K562 (cell line): ENCODE results near the gene TGM1. TPM values are rescaled to one million over a fixed set of nuclear protein-coding genes. Genes with fewer than 3 reads are reported as not detected.

ENCODE experiments used
- ATAC-seq: fragments of 200-7000 bp; cut with Tn5 transposase; 3 replicates; pipeline ENCODE4 v1.9.1; 2020; ENCODE audit warnings: moderate library complexity
- BruUV-seq: library from RNA; stranded (reverse); fragments of 400-500 nt; replicated peaks from 2 replicates; lab custom pipeline; 2021; lab: Mats Ljungman, UMichigan
- CTCF ChIA-PET: fragments of 300-600 bp; formaldehyde crosslinking; extraction: SDS; loops from one replicate; lab custom pipeline; 2021; ENCODE audit warnings: low intra/inter-chr PET ratio; lab: Yijun Ruan, JAX
- POLR2A ChIA-PET: fragments of 300-600, 350-650 bp; sonication (Branson Sonifier 250); formaldehyde crosslinking; extraction: SDS; loops from one replicate; lab custom pipeline; 2021; ENCODE audit warnings: antibody characterized with exemption, inconsistent platforms; lab: Yijun Ruan, JAX
- DNase-seq, 4 experiments: peaks; one replicate each; pipeline versions ENCODE4 v3.0.0 to v3.0.0-alpha.2; 2011 to 2018; ENCODE audit warnings: low spot score in 3 of 4, mixed read lengths in 3 of 4; ENCODE audit errors: extremely low read depth in 1 of 4
- FAIRE-seq: peaks from 2 replicates; lab custom pipeline; 2011; peaks lifted over from hg19 to GRCh38; lab: Jason Lieb, UNC
- H2AFZ ChIP-seq: 2 replicates; pipeline ENCODE4 v1.6.0; 2011; ENCODE audit warnings: low read depth, low read length, control low read depth, inconsistent platforms
- H3K27ac ChIP-seq: fragments of 200-600 bp; 3 replicates; pipeline ENCODE4 v1.8.0; 2011; ENCODE audit warnings: low read depth, mild to moderate bottlenecking, control low read depth, inconsistent platforms, low read length, moderate library complexity, mixed read lengths; ENCODE audit errors: extremely low read depth
- H3K27me3 ChIP-seq, 2 experiments: fragments of 300-600 bp in 1 of 2; 2 replicates in 1 of 2; 3 replicates in 1 of 2; pipeline versions ENCODE4 v1.6.0 to v1.8.0; 2011; ENCODE audit warnings: inconsistent platforms in 2 of 2, low read length in 2 of 2, mild to moderate bottlenecking in 1 of 2, mixed read lengths in 1 of 2, moderate library complexity in 1 of 2; ENCODE audit not compliant: control insufficient read depth in 2 of 2, insufficient read depth in 2 of 2
- H3K36me3 ChIP-seq: fragments of 300-600 bp; 3 replicates; pipeline ENCODE4 v1.8.0; 2011; ENCODE audit warnings: mild to moderate bottlenecking, low read length, inconsistent platforms; ENCODE audit not compliant: control insufficient read depth, insufficient read depth
- H3K4me1 ChIP-seq, 2 experiments: fragments of 200-600 bp in 1 of 2; replicated peaks in 1 of 2; 2 replicates in 1 of 2; 3 replicates in 1 of 2; pipeline versions ENCODE4 v1.5.1 to v1.8.0; 2011; ENCODE audit warnings: inconsistent platforms in 2 of 2, low read length in 2 of 2, mild to moderate bottlenecking in 1 of 2, mixed read lengths in 1 of 2, moderate library complexity in 1 of 2; ENCODE audit not compliant: control insufficient read depth in 2 of 2, insufficient read depth in 2 of 2
- H3K4me2 ChIP-seq: 2 replicates; pipeline ENCODE4 v1.6.1; 2011; ENCODE audit warnings: low read length, control low read depth, inconsistent platforms, mixed read lengths; ENCODE audit not compliant: insufficient read depth
- H3K4me3 ChIP-seq: fragments of 200-600 bp; sonication (generic), shearing (Covaris generic); 2 replicates; pipeline ENCODE4 v1.5.1; 2016; ENCODE audit warnings: control low read depth, inconsistent platforms
- H3K79me2 ChIP-seq: fragments of 200-600 bp; 3 replicates; pipeline ENCODE4 v1.8.0; 2011; ENCODE audit warnings: low read length, inconsistent platforms; ENCODE audit not compliant: control insufficient read depth, insufficient read depth
- H3K9ac ChIP-seq, 2 experiments: 2 replicates each; pipeline versions ENCODE4 v1.6.0 to v1.6.1; 2011; ENCODE audit warnings: low read depth in 2 of 2, low read length in 2 of 2, control low read depth in 1 of 2, inconsistent platforms in 1 of 2, mild to moderate bottlenecking in 1 of 2, mixed read lengths in 1 of 2; ENCODE audit not compliant: insufficient read depth in 1 of 2
- H3K9me1 ChIP-seq: one replicate; pipeline ENCODE4 v1.6.0; 2011; ENCODE audit warnings: inconsistent platforms, mild to moderate bottlenecking, low read length, moderate library complexity; ENCODE audit not compliant: control insufficient read depth, insufficient read depth
- H3K9me3 ChIP-seq: replicated peaks from 2 replicates; pipeline ENCODE4 v1.5.1; 2011; ENCODE audit warnings: low read depth, low read length, inconsistent platforms; ENCODE audit not compliant: control insufficient read depth, insufficient read depth
- H4K20me1 ChIP-seq: replicated peaks from 2 replicates; pipeline ENCODE4 v1.6.1; 2011; ENCODE audit warnings: low read length, inconsistent platforms, mixed read lengths; ENCODE audit not compliant: control insufficient read depth, insufficient read depth
- CHD1 ChIP-seq: fragments of 200-600 bp; sonication (generic); IDR thresholded peaks from one replicate; pipeline ENCODE4 v1.6.1; 2012; ENCODE audit warnings: mild to moderate bottlenecking, moderate library complexity, low read length, inconsistent platforms
- HMG20A ChIP-seq: fragments of 450-650 bp; formaldehyde crosslinking; conservative IDR thresholded peaks from 2 replicates; pipeline ENCODE4 v1.4.0; 2020; ENCODE audit warnings: mild to moderate bottlenecking, mixed read lengths
- IRF9 ChIP-seq: fragments of 450-650 bp; IDR thresholded peaks from 2 replicates; pipeline ENCODE4 v1.6.1; 2016; ENCODE audit warnings: missing biosample characterization, missing genetic modification characterization
- NCOR1 ChIP-seq: fragments of 450-650 bp; IDR thresholded peaks from 2 replicates; pipeline ENCODE4 v1.6.1; 2016; ENCODE audit warnings: mild to moderate bottlenecking, moderate library complexity
- NFE2L1 ChIP-seq: fragments of 450-650 bp; IDR thresholded peaks from 2 replicates; pipeline ENCODE4 v1.6.1; 2016; ENCODE audit warnings: missing genetic modification characterization, low read depth, mild to moderate bottlenecking, missing compliant biosample characterization, moderate library complexity, borderline replicate concordance
- SIX5 ChIP-seq, 2 experiments: IDR thresholded peaks; 2 replicates each; pipeline ENCODE4 v1.6.1; 2011; ENCODE audit warnings: low read length in 2 of 2, borderline replicate concordance in 1 of 2, low read depth in 1 of 2, mild to moderate bottlenecking in 1 of 2, moderate library complexity in 1 of 2; ENCODE audit not compliant: insufficient read depth in 1 of 2
- TBL1XR1 ChIP-seq, 2 experiments: IDR thresholded peaks; 2 replicates each; pipeline ENCODE4 v1.6.1; 2012; ENCODE audit warnings: improper control_type of control experiment in 2 of 2, low read length in 2 of 2, mild to moderate bottlenecking in 1 of 2
- TCFL5 ChIP-seq: fragments of 250-450 bp; sonication (Bioruptor Pico); conservative IDR thresholded peaks from 2 replicates; pipeline ENCODE4 v1.6.1; 2021; ENCODE audit warnings: mild to moderate bottlenecking, moderate library complexity, matching md5 sums
- ZC3H11A ChIP-seq: IDR thresholded peaks from 2 replicates; pipeline ENCODE4 v1.6.1; 2012; ENCODE audit warnings: low read depth, low read length, improper control_type of control experiment
- ZNF184 ChIP-seq: sonication (generic); formaldehyde crosslinking; IDR thresholded peaks from 2 replicates; pipeline ENCODE4 v1.5.0; 2020; ENCODE audit warnings: missing genetic modification reagents
- ZNF584 ChIP-seq: fragments of 200-800 bp; sonication (Bioruptor generic); IDR thresholded peaks from 2 replicates; pipeline ENCODE4 v1.6.1; 2016; ENCODE audit warnings: low read depth, mild to moderate bottlenecking, missing genetic modification characterization, missing compliant biosample characterization
- WGBS: fragments of 100-300 bp; shearing (Covaris generic); methylation state at CpG from one replicate; pipeline ENCODE4 v1.1.6; 2016; ENCODE audit warnings: low coverage, mixed read lengths; ENCODE audit not compliant: insufficient coverage; ENCODE audit errors: missing lambda C conversion rate; 5-methylcytosine and 5-hydroxymethylcytosine counted together
- in situ Hi-C: fragments of 300-500 bp; cut with MboI; formaldehyde crosslinking; loops from 4 replicates; pipeline ENCODE4 v1.15.0; 2018; ENCODE audit warnings: inconsistent platforms, mixed read lengths
- intact Hi-C: fragments of 100-400 bp; cut with micrococcal nuclease; formaldehyde crosslinking; loops from 2 replicates; pipeline ENCODE4 v1.14.2; 2022
- polyA plus RNA-seq, 8 experiments: library from polyadenylated mRNA; depleted of rRNA in 4 of 8; stranded (reverse) in 5 of 8; unstranded in 3 of 8; fragments of >200 nt; fragmentation: Nextera tagmentation in 2 of 8; fragmentation: Illumina TruSeq in 1 of 8; extraction: Ambion mirVana in 2 of 8; extraction: Trizol in 1 of 8; gene quantifications; 2 replicates each; pipeline versions ENCODE4 v1.2.1 to v1.2.3, GENCODE V29; 2011 to 2014; ENCODE audit warnings: inconsistent platforms in 1 of 8, missing spikeins in 1 of 8
- total RNA-seq, 7 experiments: library from RNA; depleted of rRNA in 6 of 7; stranded (reverse); fragments of >200 nt in 6 of 7; fragmentation: Illumina TruSeq in 2 of 7; extraction: Trizol in 2 of 7; gene quantifications; 2 replicates each; pipeline versions ENCODE4 v1.2.1 to v1.2.3, GENCODE V29; 2011 to 2021; ENCODE audit warnings: low replicate concordance in 1 of 7

Gene TGM1
- total and polyA plus RNA-seq, 9 of the 15 experiments (the other 6 are each of a cell fraction or from before 2014, with no cell fraction given) = 0.13 to 4.4 (median 0.88) TPM

DNA sequence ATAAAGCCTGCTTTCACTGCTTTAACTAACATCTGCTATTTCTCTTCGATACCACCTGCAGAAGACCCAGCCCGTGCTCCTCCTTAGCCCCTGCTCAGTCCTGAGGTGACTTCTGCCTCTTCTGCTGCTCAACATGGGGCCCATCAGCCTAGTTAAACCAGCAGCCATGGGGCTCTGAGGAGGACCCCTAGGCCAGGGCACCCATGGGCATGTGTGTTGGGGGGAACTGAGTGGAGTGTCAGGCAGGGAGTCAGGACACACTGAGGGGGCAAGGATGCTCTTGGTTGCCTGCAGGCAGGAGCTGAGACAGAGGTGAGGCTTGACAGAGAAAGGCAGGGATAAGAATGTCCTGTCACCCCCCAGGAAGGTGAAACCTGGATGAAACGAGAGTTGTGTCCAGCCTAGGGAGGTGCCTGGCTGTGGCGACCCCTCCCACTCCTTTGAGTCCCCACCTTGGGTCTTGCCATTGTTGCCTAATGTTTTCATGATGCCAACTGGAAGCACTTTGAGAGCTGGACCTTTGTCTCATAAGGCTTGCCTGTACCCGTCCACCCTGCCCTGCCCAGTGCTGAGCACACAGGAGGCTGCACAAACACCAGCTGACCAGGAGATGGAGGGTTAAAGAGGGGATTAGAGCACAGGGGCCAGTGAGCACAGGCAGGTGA is 21.0 kb upstream of the TGM1 start:
- Histone ChIP-seq H4K20me1 (no peaks in the 10 kb centered on the region), H3K9me3 (no peaks in the 10 kb centered on the region), H3K79me2 (no peaks in the 10 kb centered on the region), H3K36me3 (no peaks in the 10 kb centered on the region), H3K9ac (no peak overlapping the region), H3K4me1 (no peaks in the 10 kb centered on the region; a peak in 1 of 5 replicates), H3K9me1 (no peaks in the 10 kb centered on the region), H2AFZ (no peak overlapping the region), H3K4me2 (no peak overlapping the region), H3K27ac (no peak overlapping the region), H3K4me3 (no peak overlapping the region), H3K27me3 (no peaks in the 10 kb centered on the region)
- FAIRE-seq = no peak
- 49% methylated on average over 5 of the region's 5 CpGs for WGBS
- no TSS peak for BruUV-seq
- ATAC-seq = no peak; the same call in 2 of the 3 replicates
- ChIA-PET CTCF (interaction anchor here (0.6 kb wide), 1 partner anchor 428 kb away, joined by 3 read pairs; no protein-coding TSS in a partner anchor), POLR2A (interaction anchor here (1.7 kb wide), 1 partner anchor 12 kb away, joined by 5 read pairs; no protein-coding TSS in a partner anchor)
- in situ Hi-C loops (no loop called here), intact Hi-C loops (no loop called here)
- no peak for DNase-seq
- no peak for TF ChIP-seq CHD1
- TF ChIP-seq SIX5 (IDR thresholded peaks at IDR 0.05; ENCODE audit: borderline replicate concordance in 1 of 2, insufficient read depth in 1 of 2, low read depth in 1 of 2, low read length in 2 of 2) = no peak
- TF ChIP-seq ZNF584 = no peak
- no peak for TF ChIP-seq ZNF184 (CRISPR knock-in tag)
- no peak for TF ChIP-seq TCFL5 (CRISPR knock-in tag)
- no peak for TF ChIP-seq IRF9 (tag)
- TF ChIP-seq NCOR1 = no peak
- TF ChIP-seq HMG20A = no peak
- no peak for TF ChIP-seq NFE2L1 (tag)
- TF ChIP-seq TBL1XR1 (IDR thresholded peaks at IDR 0.05; ENCODE audit: low read length in 2 of 2) = no peak
- TF ChIP-seq ZC3H11A = no peak
